Psoas muscle (tissue), 8 donors: Measurements from ENCODE around the gene TEKT4. TPM values are rescaled to one million over a fixed set of nuclear protein-coding genes. Genes with fewer than 3 reads are reported as not detected.
"Not testable (repeated sequence)": the region's sequence is repeated elsewhere in the genome, so short reads cannot be mapped to it uniquely, and the experiment has no call there.

Experiments
- ATAC-seq, 4 donors: fragments of 200-7000 bp; cut with Tn5 transposase; one replicate each; pipeline ENCODE4 v1.9.1; 2020; ENCODE audit warnings: moderate library complexity in 3 of 4, mild to moderate bottlenecking in 2 of 4
- DNase-seq, 2 donors: peaks; one replicate each; pipeline ENCODE4 v3.0.0-alpha.2; 2020
- H3K27ac ChIP-seq: fragments of 200-600 bp; one replicate; pipeline ENCODE4 v1.8.0; 2022
- H3K27me3 ChIP-seq, 3 donors: fragments of 200-600 bp in 1 of 3; one replicate each; pipeline versions ENCODE4 v1.6.1 to v1.8.0; 2013 to 2022; ENCODE audit warnings: low read length in 2 of 3, mild to moderate bottlenecking in 2 of 3, moderate library complexity in 1 of 3; ENCODE audit not compliant: insufficient read depth in 3 of 3
- H3K36me3 ChIP-seq, 2 donors: fragments of 200-600 bp in 1 of 2; one replicate each; pipeline versions ENCODE4 v1.6.1 to v1.8.0; 2013 to 2022; ENCODE audit warnings: low read depth in 1 of 2, mild to moderate bottlenecking in 1 of 2, moderate library complexity in 1 of 2; ENCODE audit not compliant: insufficient read depth in 1 of 2
- H3K4me1 ChIP-seq: fragments of 200-600 bp; one replicate; pipeline ENCODE4 v1.8.0; 2022
- H3K4me3 ChIP-seq: fragments of 200-600 bp; one replicate; pipeline ENCODE4 v1.8.0; 2022; ENCODE audit warnings: mild to moderate bottlenecking
- H3K9me3 ChIP-seq: fragments of 200-600 bp; one replicate; pipeline ENCODE4 v1.8.0; 2022
- WGBS, 3 donors: extraction: QIAGEN DNeasy Blood & Tissue Kit; methylation state at CpG; one replicate each; pipeline versions ENCODE4 v1.1.6 to v1.1.7; 2013; 5-methylcytosine and 5-hydroxymethylcytosine counted together
- intact Hi-C, 2 donors: fragments of 100-400 bp; cut with DNase I; formaldehyde crosslinking; loops; one replicate each; pipeline versions ENCODE4 v1.11.0 to v1.14.2; 2022
- long read RNA-seq, 2 donors: library from polyadenylated mRNA; unstranded; transcript quantifications; one replicate each; pipeline ENCODE4 v2.0.0, GENCODE V29; 2021
- polyA plus RNA-seq, 3 donors: library from polyadenylated mRNA; stranded (reverse); fragments of 200-250 nt; gene quantifications; one replicate each; pipeline ENCODE4 v1.2.3, GENCODE V29; 2013
- total RNA-seq, 4 donors: library from RNA; stranded (reverse); fragmentation: NEBNext Ultra II Directional in 2 of 4; extraction: Animal tissue kit (Norgen Biotek cat#: 25700) in 2 of 4; gene quantifications; one replicate each; pipeline versions ENCODE4 v1.2.1 to v1.2.4, GENCODE V29; 2021 to 2023
- TF ChIP-seq, protein P1 (sequence below): fragments of 200-600 bp; IDR thresholded peaks from one replicate; pipeline ENCODE4 v1.8.0; 2022; ENCODE audit warnings: antibody characterized with exemption
- donor health status: healthy with polysubstance abuse.
- donor health status: DM: no; HTN: no; CAD: no; lungs with moderate emphysema.
- donor health status: Bipolar disorder and iron deficiency.
- donor health status: healthy.
- donor health status: DM: yes; HTN: yes; CAD: no.
- donor health status: DM: no; HTN: no; CAD: no.
- donor health status: DM: no; HTN: no; CAD: no.
- donor health status: DM: yes; HTN: yes; CAD: no.

Gene TEKT4, protein sequence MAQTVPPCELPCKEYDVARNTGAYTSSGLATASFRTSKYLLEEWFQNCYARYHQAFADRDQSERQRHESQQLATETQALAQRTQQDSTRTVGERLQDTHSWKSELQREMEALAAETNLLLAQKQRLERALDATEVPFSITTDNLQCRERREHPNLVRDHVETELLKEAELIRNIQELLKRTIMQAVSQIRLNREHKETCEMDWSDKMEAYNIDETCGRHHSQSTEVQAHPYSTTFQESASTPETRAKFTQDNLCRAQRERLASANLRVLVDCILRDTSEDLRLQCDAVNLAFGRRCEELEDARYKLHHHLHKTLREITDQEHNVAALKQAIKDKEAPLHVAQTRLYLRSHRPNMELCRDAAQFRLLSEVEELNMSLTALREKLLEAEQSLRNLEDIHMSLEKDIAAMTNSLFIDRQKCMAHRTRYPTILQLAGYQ
- total RNA-seq = under 1 TPM in 3 of 4 donors, not detected in 1; 0.14 to 0.19 (median 0.17) TPM
- polyA plus RNA-seq = not detected
- long read RNA-seq, donor 1 = 0 reads
- long read RNA-seq, donor 2 = 0 reads

GRCh38 chr2:94871226-94872087 is at the start of gene TEKT4:
TEKT4 (plus strand) TSS chr2:94871430; CDS start chr2:94871580, 150 bp downstream.
- Histone ChIP-seq H3K4me1 (no peaks in the 10 kb centered on the region), H3K27ac (no peak within 1 kb of the TSS), H3K27me3 (peaks cover 0 to 32% (median 3%) of the 10 kb centered on the region in 3 donors), H3K36me3 (no peaks in the 10 kb centered on the region), H3K9me3 (no peaks in the 10 kb centered on the region), H3K4me3 (peak within 1 kb of the TSS; percentile 7)
- TF ChIP-seq, protein P1, sequence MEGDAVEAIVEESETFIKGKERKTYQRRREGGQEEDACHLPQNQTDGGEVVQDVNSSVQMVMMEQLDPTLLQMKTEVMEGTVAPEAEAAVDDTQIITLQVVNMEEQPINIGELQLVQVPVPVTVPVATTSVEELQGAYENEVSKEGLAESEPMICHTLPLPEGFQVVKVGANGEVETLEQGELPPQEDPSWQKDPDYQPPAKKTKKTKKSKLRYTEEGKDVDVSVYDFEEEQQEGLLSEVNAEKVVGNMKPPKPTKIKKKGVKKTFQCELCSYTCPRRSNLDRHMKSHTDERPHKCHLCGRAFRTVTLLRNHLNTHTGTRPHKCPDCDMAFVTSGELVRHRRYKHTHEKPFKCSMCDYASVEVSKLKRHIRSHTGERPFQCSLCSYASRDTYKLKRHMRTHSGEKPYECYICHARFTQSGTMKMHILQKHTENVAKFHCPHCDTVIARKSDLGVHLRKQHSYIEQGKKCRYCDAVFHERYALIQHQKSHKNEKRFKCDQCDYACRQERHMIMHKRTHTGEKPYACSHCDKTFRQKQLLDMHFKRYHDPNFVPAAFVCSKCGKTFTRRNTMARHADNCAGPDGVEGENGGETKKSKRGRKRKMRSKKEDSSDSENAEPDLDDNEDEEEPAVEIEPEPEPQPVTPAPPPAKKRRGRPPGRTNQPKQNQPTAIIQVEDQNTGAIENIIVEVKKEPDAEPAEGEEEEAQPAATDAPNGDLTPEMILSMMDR = no peak
- DNase-seq = no peak
- WGBS, 3 donors = 45 to 54% (median 47%) methylated on average over 50 to 59 of the region's 59 CpGs
- intact Hi-C loops = no loop called here
- ATAC-seq = no peak

DNA sequence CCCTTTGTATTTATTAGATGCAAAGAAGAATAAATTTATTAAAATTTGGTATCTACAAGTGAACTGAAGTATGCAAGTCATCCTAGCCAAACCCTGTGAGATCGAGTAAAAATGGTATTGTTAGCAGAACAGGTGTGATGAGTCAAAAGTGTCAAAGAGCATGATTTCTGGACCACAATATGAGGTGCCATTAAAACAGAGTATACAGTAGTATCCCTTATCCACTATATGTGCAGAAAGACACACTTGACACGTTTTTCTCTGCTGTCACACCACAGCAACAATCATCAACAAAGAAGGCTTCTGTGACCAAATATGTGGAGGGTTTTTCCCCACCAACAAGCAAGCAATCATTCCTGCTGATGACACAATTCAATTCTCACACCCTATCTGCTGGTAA is 32.0 kb upstream of the TEKT4 start:
- 24 to 30% (median 30%) methylated on average over 2 of the region's 2 CpGs for WGBS, 3 donors
- not testable (repeated sequence) for H3K36me3 ChIP-seq

GRCh38 chr2:94856856-94857255 is 14.4 kb upstream of the TEKT4 start:
- H3K27me3 ChIP-seq = peaks cover 3 to 54% (median 4%) of the 10 kb centered on the region in 3 donors
- intact Hi-C loops, DNase-seq, H3K4me1 ChIP-seq, ATAC-seq, H3K36me3 ChIP-seq, H3K27ac ChIP-seq, H3K4me3 ChIP-seq, H3K9me3 ChIP-seq: not testable (repeated sequence)
- WGBS, 3 donors = 2 to 3% (median 3%) methylated on average over 25 to 35 of the region's 35 CpGs

More for the DNA sequence above, 32.0 kb upstream of the TEKT4 start:
- H3K4me1 ChIP-seq, H3K4me3 ChIP-seq, DNase-seq, H3K9me3 ChIP-seq, intact Hi-C loops, H3K27ac ChIP-seq, ATAC-seq, H3K27me3 ChIP-seq: not testable (repeated sequence)

- H3K4me1 ChIP-seq, H3K9me3 ChIP-seq, H3K36me3 ChIP-seq, intact Hi-C loops, H3K27ac ChIP-seq, ATAC-seq: not testable (repeated sequence)
- peaks cover 3 to 61% (median 4%) of the 10 kb centered on the region in 3 donors for H3K27me3 ChIP-seq
- peak overlapping the region; percentile 32 for H3K4me3 ChIP-seq
- 2 to 3% (median 3%) methylated on average over 39 to 58 of the region's 58 CpGs for WGBS, 3 donors
- DNase-seq = peak in 1 of 2 donors; percentile 11
Measured at GRCh38 chr2:94857367-94858162, 13.7 kb upstream of the TEKT4 start.

DNA sequence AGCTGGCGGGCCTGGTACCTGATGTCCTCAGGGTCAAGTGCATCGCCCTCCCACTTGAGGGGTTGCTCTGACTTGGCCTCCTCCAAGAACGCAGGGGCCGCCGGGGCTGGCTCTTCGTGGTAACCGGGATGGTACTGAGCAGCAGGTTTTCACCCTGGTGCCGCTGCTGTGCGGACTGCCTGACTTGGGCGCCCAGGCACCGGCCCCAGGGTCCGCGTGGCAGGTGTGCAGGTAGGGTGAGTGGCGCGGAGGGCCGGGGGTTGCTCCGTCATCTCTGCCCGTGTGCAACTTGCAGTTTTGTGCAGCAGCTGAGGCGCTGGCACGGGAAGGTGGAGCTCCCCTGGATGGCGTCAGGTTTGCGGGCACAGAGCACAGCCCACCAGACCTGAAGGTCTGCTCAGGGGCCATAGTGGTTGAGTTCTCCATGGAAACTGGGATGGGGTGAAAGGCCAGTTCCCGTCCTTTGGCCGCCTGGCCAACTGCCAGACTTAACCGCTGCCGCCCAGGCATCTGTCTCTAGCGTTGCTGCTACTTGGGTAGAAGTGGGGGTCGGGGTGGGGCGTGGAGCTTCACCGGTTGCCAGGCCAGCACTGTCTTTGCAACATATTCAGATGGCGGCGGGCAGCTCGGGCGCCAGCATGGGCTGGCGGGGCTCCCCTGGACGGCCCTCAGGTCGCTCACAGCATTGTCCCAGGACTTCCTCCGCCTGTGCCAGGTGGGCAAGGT is 12.9 kb upstream of the TEKT4 start:
- H3K27me3 ChIP-seq = peaks cover 3 to 60% (median 4%) of the 10 kb centered on the region in 3 donors
- H3K27ac ChIP-seq, DNase-seq, H3K4me3 ChIP-seq, ATAC-seq, H3K4me1 ChIP-seq, intact Hi-C loops, H3K9me3 ChIP-seq, H3K36me3 ChIP-seq: not testable (repeated sequence)
- WGBS, 3 donors = 34 to 36% (median 35%) methylated on average over 34 to 38 of the region's 38 CpGs
